ENCODE measurements around the gene APOA1.
"Not testable (repeated sequence)": the region's sequence is repeated elsewhere in the genome, so short reads cannot be mapped to it uniquely, and the experiment has no call there.

Gene APOA1

GRCh38 chr11:116857316-116857715, 19.9 kb upstream of the APOA1 start:
- no peak for DNase-seq

- no peak for DNase-seq
Measured at GRCh38 chr11:116856423-116856822, 19.0 kb upstream of the APOA1 start.

GRCh38 chr11:116855413-116855812, 18.0 kb upstream of the APOA1 start:
- DNase-seq = no peak

GRCh38 chr11:116853461-116854073, 16.1 kb upstream of the APOA1 start:
- DNase-seq = no peak

- no peak for DNase-seq
Measured at GRCh38 chr11:116852261-116853031, 15.0 kb upstream of the APOA1 start.

- no peak for DNase-seq
Measured at GRCh38 chr11:116851626-116852025, 14.2 kb upstream of the APOA1 start.

GRCh38 chr11:116849486-116849885, 12.1 kb upstream of the APOA1 start:
- no peak for DNase-seq

- no peak for DNase-seq
Measured at GRCh38 chr11:116849060-116849459, 11.6 kb upstream of the APOA1 start.

- no peak for DNase-seq
Measured at GRCh38 chr11:116847612-116848011, 10.2 kb upstream of the APOA1 start.

GRCh38 chr11:116844722-116845121, 7.3 kb upstream of the APOA1 start:
- no peak for DNase-seq

GRCh38 chr11:116843661-116844060, 6.2 kb upstream of the APOA1 start:
- no peak for DNase-seq

- DNase-seq = no peak
Measured at GRCh38 chr11:116842909-116843308, 5.5 kb upstream of the APOA1 start.

GRCh38 chr11:116842117-116842516, 4.7 kb upstream of the APOA1 start:
- no peak for DNase-seq

- DNase-seq = no peak
Measured at GRCh38 chr11:116840746-116841296, 3.4 kb upstream of the APOA1 start.

- no peak for DNase-seq
Measured at GRCh38 chr11:116840224-116840745, 2.9 kb upstream of the APOA1 start.

- no peak for DNase-seq
Measured at GRCh38 chr11:116838321-116839084, 1.1 kb upstream of the APOA1 start.

GRCh38 chr11:116836632-116836991, 810 bp downstream of the APOA1 start:
- DNase-seq = no peak

- DNase-seq = peak; percentile 52
Measured at GRCh38 chr11:116835791-116836631, 1.4 kb downstream of the APOA1 start.

- DNase-seq = no peak
Measured at GRCh38 chr11:116835042-116835772, 2.2 kb downstream of the APOA1 start.

- DNase-seq = not testable (repeated sequence)
Measured at GRCh38 chr11:116834535-116835041, 2.8 kb downstream of the APOA1 start.

- DNase-seq = no peak
Measured at GRCh38 chr11:116833816-116834534, 3.4 kb downstream of the APOA1 start.

All from NCI-H2081 treated with DMSO at 0.1 percent for 48 hours (cell line).